Ishikawa (cell line): ENCODE results near the gene TASP1.

ENCODE experiments used
- CEBPB ChIP-seq: IDR thresholded peaks from 2 replicates; pipeline ENCODE4 v1.6.1; 2012
- CREB1 ChIP-seq: IDR thresholded peaks from 2 replicates; pipeline ENCODE4 v1.6.1; 2012; ENCODE audit warnings: low read depth
- EGR1 ChIP-seq: IDR thresholded peaks from 2 replicates; pipeline ENCODE4 v1.6.1; 2012
- EP300 ChIP-seq: IDR thresholded peaks from 2 replicates; pipeline ENCODE4 v1.6.1; 2012; ENCODE audit warnings: borderline replicate concordance
- FOXM1 ChIP-seq: IDR thresholded peaks from 2 replicates; pipeline ENCODE4 v1.6.1; 2012; ENCODE audit warnings: low read depth, borderline replicate concordance
- NFIC ChIP-seq: IDR thresholded peaks from 2 replicates; pipeline ENCODE4 v1.6.1; 2012
- RAD21 ChIP-seq: IDR thresholded peaks from 2 replicates; pipeline ENCODE4 v1.6.1; 2012; ENCODE audit warnings: low read depth
- TAF1 ChIP-seq: IDR thresholded peaks from 2 replicates; pipeline ENCODE4 v1.6.1; 2012; ENCODE audit warnings: low read depth, mild to moderate bottlenecking
- TCF12 ChIP-seq: IDR thresholded peaks from 2 replicates; pipeline ENCODE4 v1.6.1; 2012; ENCODE audit warnings: low read depth
- YY1 ChIP-seq: IDR thresholded peaks from 2 replicates; pipeline ENCODE4 v1.6.1; 2012; ENCODE audit warnings: low read depth
- TF ChIP-seq, protein P1 (sequence below): IDR thresholded peaks from 2 replicates; pipeline ENCODE4 v1.6.1; 2012; ENCODE audit warnings: low read depth, mild to moderate bottlenecking
- TF ChIP-seq, protein P2 (sequence below): IDR thresholded peaks from 2 replicates; pipeline ENCODE4 v1.6.1; 2012
- TF ChIP-seq, protein P3 (sequence below): IDR thresholded peaks from 2 replicates; pipeline ENCODE4 v1.6.1; 2012

DNA sequence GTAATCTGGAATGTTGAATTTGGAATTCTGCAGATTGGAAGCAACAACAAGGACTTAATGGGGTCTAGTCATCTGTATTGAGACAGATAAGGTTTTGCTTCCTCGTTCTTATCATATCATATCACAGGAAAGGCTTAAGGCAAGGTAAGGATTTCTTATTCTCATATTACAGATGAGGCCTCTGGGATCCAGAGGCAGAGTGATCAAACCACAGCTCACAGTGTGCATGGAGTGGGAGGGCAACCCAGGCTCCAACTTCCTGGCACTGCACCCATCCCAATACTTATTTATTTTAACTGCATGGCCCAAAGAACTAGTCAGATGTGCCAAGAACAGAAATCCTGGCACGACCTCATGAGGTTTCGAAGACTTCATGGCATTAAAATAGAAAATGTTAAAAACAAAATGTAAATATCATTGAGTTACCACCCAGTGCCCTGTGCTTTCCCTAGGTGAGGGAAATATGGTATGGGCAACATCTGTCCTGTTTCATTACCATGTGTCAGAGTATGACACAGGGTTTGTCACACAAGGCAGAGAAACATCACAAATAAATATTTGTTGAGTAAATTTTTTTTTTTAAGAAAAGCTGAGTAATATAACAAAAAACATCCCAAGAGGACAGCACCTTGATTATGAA is 225.8 kb downstream of the TASP1 start:
- TF ChIP-seq CREB1 (no peak), FOXM1 (no peak), TAF1 (no peak), EGR1 (no peak), TCF12 (no peak), RAD21 (no peak), YY1 (no peak), NFIC (no peak), EP300 (no peak), CEBPB (no peak)
- TF ChIP-seq, protein P1, sequence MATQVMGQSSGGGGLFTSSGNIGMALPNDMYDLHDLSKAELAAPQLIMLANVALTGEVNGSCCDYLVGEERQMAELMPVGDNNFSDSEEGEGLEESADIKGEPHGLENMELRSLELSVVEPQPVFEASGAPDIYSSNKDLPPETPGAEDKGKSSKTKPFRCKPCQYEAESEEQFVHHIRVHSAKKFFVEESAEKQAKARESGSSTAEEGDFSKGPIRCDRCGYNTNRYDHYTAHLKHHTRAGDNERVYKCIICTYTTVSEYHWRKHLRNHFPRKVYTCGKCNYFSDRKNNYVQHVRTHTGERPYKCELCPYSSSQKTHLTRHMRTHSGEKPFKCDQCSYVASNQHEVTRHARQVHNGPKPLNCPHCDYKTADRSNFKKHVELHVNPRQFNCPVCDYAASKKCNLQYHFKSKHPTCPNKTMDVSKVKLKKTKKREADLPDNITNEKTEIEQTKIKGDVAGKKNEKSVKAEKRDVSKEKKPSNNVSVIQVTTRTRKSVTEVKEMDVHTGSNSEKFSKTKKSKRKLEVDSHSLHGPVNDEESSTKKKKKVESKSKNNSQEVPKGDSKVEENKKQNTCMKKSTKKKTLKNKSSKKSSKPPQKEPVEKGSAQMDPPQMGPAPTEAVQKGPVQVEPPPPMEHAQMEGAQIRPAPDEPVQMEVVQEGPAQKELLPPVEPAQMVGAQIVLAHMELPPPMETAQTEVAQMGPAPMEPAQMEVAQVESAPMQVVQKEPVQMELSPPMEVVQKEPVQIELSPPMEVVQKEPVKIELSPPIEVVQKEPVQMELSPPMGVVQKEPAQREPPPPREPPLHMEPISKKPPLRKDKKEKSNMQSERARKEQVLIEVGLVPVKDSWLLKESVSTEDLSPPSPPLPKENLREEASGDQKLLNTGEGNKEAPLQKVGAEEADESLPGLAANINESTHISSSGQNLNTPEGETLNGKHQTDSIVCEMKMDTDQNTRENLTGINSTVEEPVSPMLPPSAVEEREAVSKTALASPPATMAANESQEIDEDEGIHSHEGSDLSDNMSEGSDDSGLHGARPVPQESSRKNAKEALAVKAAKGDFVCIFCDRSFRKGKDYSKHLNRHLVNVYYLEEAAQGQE, result no peak
- TF ChIP-seq, protein P2, sequence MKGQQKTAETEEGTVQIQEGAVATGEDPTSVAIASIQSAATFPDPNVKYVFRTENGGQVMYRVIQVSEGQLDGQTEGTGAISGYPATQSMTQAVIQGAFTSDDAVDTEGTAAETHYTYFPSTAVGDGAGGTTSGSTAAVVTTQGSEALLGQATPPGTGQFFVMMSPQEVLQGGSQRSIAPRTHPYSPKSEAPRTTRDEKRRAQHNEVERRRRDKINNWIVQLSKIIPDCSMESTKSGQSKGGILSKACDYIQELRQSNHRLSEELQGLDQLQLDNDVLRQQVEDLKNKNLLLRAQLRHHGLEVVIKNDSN, result no peak
- TF ChIP-seq, protein P3, sequence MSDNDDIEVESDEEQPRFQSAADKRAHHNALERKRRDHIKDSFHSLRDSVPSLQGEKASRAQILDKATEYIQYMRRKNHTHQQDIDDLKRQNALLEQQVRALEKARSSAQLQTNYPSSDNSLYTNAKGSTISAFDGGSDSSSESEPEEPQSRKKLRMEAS, result no peak
